ENCODE measurements around the gene NALCN.

GRCh38 chr13:101303521-101303920 lies 112.8 kb downstream of the NALCN start:
- TF ChIP-seq BHLHE40 (IDR thresholded peaks at IDR 0.05; ENCODE audit: borderline replicate concordance) (no peak), PKNOX1 (IDR thresholded peaks at IDR 0.05) (no peak)

Measured in HEK293T (cell line).